Astrocyte (in vitro differentiated cells and primary cell): ENCODE measurements around the gene NCAM2. TPM values are rescaled to one million over a fixed set of nuclear protein-coding genes. Genes with fewer than 3 reads are reported as not detected.

Source experiments
- DNase-seq: peaks from one replicate; pipeline ENCODE4 v3.0.0-alpha.2; 2010; ENCODE audit warnings: low read depth
- FAIRE-seq: peaks from 2 replicates; lab custom pipeline; 2011; peaks lifted over from hg19 to GRCh38; lab: Jason Lieb, UNC
- H2AFZ ChIP-seq: 2 replicates; pipeline ENCODE4 v1.6.0; 2012; ENCODE audit warnings: low read depth, low read length, inconsistent platforms
- H3K27ac ChIP-seq: 2 replicates; pipeline ENCODE4 v1.5.1; 2011; ENCODE audit warnings: low read depth, low read length, inconsistent platforms
- H3K27me3 ChIP-seq: 2 replicates; pipeline ENCODE4 v1.6.0; 2011; ENCODE audit warnings: low read length, inconsistent platforms; ENCODE audit not compliant: insufficient read depth
- H3K36me3 ChIP-seq: 2 replicates; pipeline ENCODE4 v1.5.1; 2011; ENCODE audit warnings: low read length, inconsistent platforms; ENCODE audit not compliant: insufficient read depth
- H3K4me1 ChIP-seq: 2 replicates; pipeline ENCODE4 v1.5.1; 2011; ENCODE audit warnings: low read length, inconsistent platforms; ENCODE audit not compliant: insufficient read depth
- H3K4me2 ChIP-seq: 2 replicates; pipeline ENCODE4 v1.6.0; 2012; ENCODE audit warnings: low read length, inconsistent platforms
- H3K4me3 ChIP-seq: 2 replicates; pipeline ENCODE4 v1.5.1; 2011; ENCODE audit warnings: low read depth, mild to moderate bottlenecking, low read length, inconsistent platforms; ENCODE audit not compliant: insufficient read depth
- H3K79me2 ChIP-seq: 2 replicates; pipeline ENCODE4 v1.6.0; 2012; ENCODE audit warnings: mild to moderate bottlenecking, low read length, inconsistent platforms; ENCODE audit not compliant: insufficient read depth
- H3K9ac ChIP-seq: 2 replicates; pipeline ENCODE4 v1.6.0; 2012; ENCODE audit warnings: mild to moderate bottlenecking, low read length, inconsistent platforms
- H3K9me3 ChIP-seq: 2 replicates; pipeline ENCODE4 v1.5.1; 2012; ENCODE audit warnings: low read depth, mild to moderate bottlenecking, low read length, inconsistent platforms; ENCODE audit not compliant: insufficient read depth
- H4K20me1 ChIP-seq: 2 replicates; pipeline ENCODE4 v1.6.0; 2012; ENCODE audit warnings: low read length, inconsistent platforms; ENCODE audit not compliant: insufficient read depth
- H3K27ac Mint-ChIP-seq: one replicate; pipeline ENCODE4 v1.8.0; 2021; ENCODE audit warnings: mild to moderate bottlenecking, mixed read lengths; ENCODE audit not compliant: unreplicated experiment
- H3K27me3 Mint-ChIP-seq: one replicate; pipeline ENCODE4 v1.8.0; 2021; ENCODE audit warnings: low read depth, mixed read lengths; ENCODE audit not compliant: unreplicated experiment
- H3K36me3 Mint-ChIP-seq: one replicate; pipeline ENCODE4 v1.8.0; 2021; ENCODE audit warnings: low read depth, mixed read lengths; ENCODE audit not compliant: unreplicated experiment
- H3K4me1 Mint-ChIP-seq: one replicate; pipeline ENCODE4 v1.8.0; 2021; ENCODE audit warnings: low read depth, mixed read lengths; ENCODE audit not compliant: unreplicated experiment
- H3K4me3 Mint-ChIP-seq: one replicate; pipeline ENCODE4 v1.8.0; 2021; ENCODE audit warnings: mild to moderate bottlenecking, moderate library complexity, mixed read lengths; ENCODE audit not compliant: unreplicated experiment
- H3K9me3 Mint-ChIP-seq: one replicate; pipeline ENCODE4 v1.8.0; 2021; ENCODE audit warnings: mild to moderate bottlenecking, mixed read lengths; ENCODE audit not compliant: unreplicated experiment
- CTCF ChIP-seq: IDR thresholded peaks from 2 replicates; pipeline ENCODE4 v1.5.1; 2011; ENCODE audit warnings: low read depth, mild to moderate bottlenecking, inconsistent platforms, low read length, moderate library complexity; ENCODE audit not compliant: insufficient read depth
- EZH2 ChIP-seq: IDR thresholded peaks from 2 replicates; pipeline ENCODE4 v1.6.1; 2012; ENCODE audit warnings: mild to moderate bottlenecking, low read length, inconsistent platforms; ENCODE audit not compliant: insufficient read depth
- total RNA-seq: library from RNA; stranded (reverse); gene quantifications from 2 replicates; pipeline ENCODE4 v1.2.1, GENCODE V29; 2021

Gene NCAM2
- total RNA-seq, 1 donor from 2014 or later = 6.8 TPM

DNA sequence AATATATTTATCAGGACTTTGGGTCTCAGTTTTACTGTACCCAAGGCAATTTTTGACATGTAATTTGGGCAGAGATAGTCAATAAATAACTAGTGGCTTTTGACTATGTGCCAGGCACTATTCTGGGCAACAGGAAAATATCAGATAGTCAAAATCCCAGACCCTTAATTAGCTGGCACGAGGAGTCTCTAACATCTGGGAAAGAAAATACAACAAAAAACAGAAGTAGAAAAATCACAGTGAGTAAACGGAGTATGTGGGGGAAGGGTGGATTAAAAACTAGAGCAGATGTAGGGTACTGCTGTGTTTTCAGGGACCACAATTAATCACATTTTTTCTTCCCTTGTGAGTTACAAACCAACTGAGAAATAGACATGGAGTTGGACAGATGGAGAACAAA, 217.8 kb downstream of the NCAM2 start:
- Histone ChIP-seq H2AFZ (no peak overlapping the region), H3K4me2 (no peak overlapping the region), H3K4me3 (no peak overlapping the region), H3K27me3 (no peaks in the 10 kb centered on the region), H3K79me2 (no peaks in the 10 kb centered on the region), H3K4me1 (no peaks in the 10 kb centered on the region), H4K20me1 (no peaks in the 10 kb centered on the region), H3K9ac (no peak overlapping the region), H3K36me3 (no peaks in the 10 kb centered on the region), H3K9me3 (no peaks in the 10 kb centered on the region), H3K27ac (no peak overlapping the region)
- Mint-ChIP-seq H3K4me1 (peaks cover 2% of the 10 kb centered on the region), H3K9me3 (no peaks in the 10 kb centered on the region), H3K27me3 (no peaks in the 10 kb centered on the region), H3K27ac (no peak overlapping the region), H3K4me3 (no peak overlapping the region), H3K36me3 (no peaks in the 10 kb centered on the region)
- TF ChIP-seq CTCF (no peak), EZH2 (no peak)
- DNase-seq = no peak
- FAIRE-seq = no peak

DNA sequence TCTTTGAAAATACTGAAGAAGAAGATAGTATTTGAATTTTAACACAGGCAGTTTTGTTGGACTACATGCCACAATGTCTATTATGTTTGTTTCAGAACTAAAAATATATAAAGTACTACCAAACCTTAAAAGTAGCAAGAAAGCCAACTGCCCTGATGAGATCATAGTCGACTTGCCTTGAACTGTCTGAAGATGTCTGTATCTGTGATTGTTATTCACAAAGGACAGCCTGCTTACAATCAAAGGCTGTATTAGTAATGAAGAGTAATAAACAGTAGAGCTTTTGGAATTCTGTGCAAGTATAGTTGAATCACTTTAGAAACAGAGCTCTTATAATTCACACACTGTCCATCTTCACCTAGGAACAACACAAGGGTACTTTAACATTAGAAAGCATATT, 228.3 kb downstream of the NCAM2 start:
- no peak overlapping the region for H3K4me2 ChIP-seq
- Mint-ChIP-seq H3K4me1 (no peaks in the 10 kb centered on the region), H3K27ac (no peak overlapping the region), H3K27me3 (no peaks in the 10 kb centered on the region), H3K9me3 (peaks cover 10% of the 10 kb centered on the region), H3K4me3 (no peak overlapping the region), H3K36me3 (no peaks in the 10 kb centered on the region)
- no peaks in the 10 kb centered on the region for H3K79me2 ChIP-seq
- H3K4me1 ChIP-seq = no peaks in the 10 kb centered on the region
- no peaks in the 10 kb centered on the region for H3K36me3 ChIP-seq
- H3K9me3 ChIP-seq = no peaks in the 10 kb centered on the region
- TF ChIP-seq EZH2 (no peak), CTCF (no peak)
- H3K4me3 ChIP-seq = no peak overlapping the region
- DNase-seq (no peak), FAIRE-seq (no peak)
- no peaks in the 10 kb centered on the region for H3K27me3 ChIP-seq
- H3K27ac ChIP-seq = no peak overlapping the region
- no peak overlapping the region for H3K9ac ChIP-seq
- no peak overlapping the region for H2AFZ ChIP-seq
- H4K20me1 ChIP-seq = no peaks in the 10 kb centered on the region

DNA sequence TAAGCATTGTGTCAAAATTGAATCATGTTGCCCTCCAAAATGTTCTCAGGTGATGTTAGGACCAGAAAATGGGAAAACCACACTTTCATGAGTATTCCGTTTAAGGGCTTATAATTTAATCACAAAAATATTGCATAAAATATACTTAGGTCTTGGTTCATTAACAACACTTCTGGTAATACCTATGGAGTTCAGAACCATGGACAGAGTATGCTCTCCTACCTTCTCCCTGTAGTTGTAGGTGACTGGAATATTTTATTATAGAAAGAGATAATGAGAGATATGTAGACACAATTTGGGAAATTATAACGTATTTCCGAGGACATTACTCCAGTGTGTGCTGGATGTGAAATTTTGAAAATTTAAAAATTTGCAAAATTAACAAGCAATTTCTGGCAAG, 232.5 kb downstream of the NCAM2 start:
- no peaks in the 10 kb centered on the region for H3K36me3 ChIP-seq
- FAIRE-seq = no peak

More for the DNA sequence above, 232.5 kb downstream of the NCAM2 start:
- Histone ChIP-seq H3K79me2 (no peaks in the 10 kb centered on the region), H3K4me3 (no peak overlapping the region), H3K4me1 (no peaks in the 10 kb centered on the region), H3K27ac (no peak overlapping the region), H3K4me2 (no peak overlapping the region), H4K20me1 (no peaks in the 10 kb centered on the region), H2AFZ (no peak overlapping the region), H3K9ac (no peak overlapping the region), H3K9me3 (no peaks in the 10 kb centered on the region), H3K27me3 (no peaks in the 10 kb centered on the region)
- H3K9me3 Mint-ChIP-seq = no peaks in the 10 kb centered on the region
- no peak overlapping the region for H3K4me3 Mint-ChIP-seq
- no peaks in the 10 kb centered on the region for H3K27me3 Mint-ChIP-seq
- no peak for TF ChIP-seq CTCF
- no peak for TF ChIP-seq EZH2
- H3K4me1 Mint-ChIP-seq = peaks cover 5% of the 10 kb centered on the region
- no peaks in the 10 kb centered on the region for H3K36me3 Mint-ChIP-seq
- H3K27ac Mint-ChIP-seq = no peak overlapping the region
- no peak for DNase-seq
